HEK293 (cell line): Measurements from ENCODE around the gene HIF3A.

Source experiments
- BCL11A ChIP-seq: fragments of 450-650 bp; formaldehyde crosslinking; IDR thresholded peaks from 2 replicates; pipeline ENCODE4 v1.5.1; 2016; ENCODE audit warnings: low read depth, missing biosample characterization, missing genetic modification characterization
- BCL11B ChIP-seq: fragments of 450-650 bp; formaldehyde crosslinking; IDR thresholded peaks from 2 replicates; pipeline ENCODE4 v1.5.1; 2016; ENCODE audit warnings: low read depth, missing biosample characterization, missing genetic modification characterization
- EGR2 ChIP-seq: fragments of 450-650 bp; formaldehyde crosslinking; IDR thresholded peaks from 2 replicates; pipeline ENCODE4 v1.5.1; 2016; ENCODE audit warnings: low read depth, missing biosample characterization, missing genetic modification characterization
- GLIS2 ChIP-seq: fragments of 450-650 bp; formaldehyde crosslinking; IDR thresholded peaks from 2 replicates; pipeline ENCODE4 v1.5.1; 2016; ENCODE audit warnings: missing biosample characterization, missing genetic modification characterization
- HOXD13 ChIP-seq: sonication (generic); formaldehyde crosslinking; IDR thresholded peaks from 2 replicates; pipeline ENCODE4 v1.8.0; 2022; ENCODE audit warnings: missing genetic modification reagents, borderline replicate concordance
- KLF16 ChIP-seq: fragments of 450-650 bp; formaldehyde crosslinking; IDR thresholded peaks from 2 replicates; pipeline ENCODE4 v1.5.1; 2017; ENCODE audit warnings: missing biosample characterization, missing genetic modification characterization
- KLF8 ChIP-seq: fragments of 450-650 bp; formaldehyde crosslinking; IDR thresholded peaks from 2 replicates; pipeline ENCODE4 v1.5.1; 2016; ENCODE audit warnings: missing biosample characterization, missing genetic modification characterization
- KLF9 ChIP-seq: fragments of 450-650 bp; formaldehyde crosslinking; IDR thresholded peaks from 2 replicates; pipeline ENCODE4 v1.5.1; 2016; ENCODE audit warnings: missing biosample characterization, missing genetic modification characterization, low read depth
- MZF1 ChIP-seq: fragments of 450-650 bp; formaldehyde crosslinking; IDR thresholded peaks from 2 replicates; pipeline ENCODE4 v1.5.1; 2017; ENCODE audit warnings: missing biosample characterization, missing genetic modification characterization, borderline replicate concordance
- PBX3 ChIP-seq: sonication (generic); formaldehyde crosslinking; IDR thresholded peaks from 2 replicates; pipeline ENCODE4 v1.8.1; 2022; ENCODE audit warnings: mild to moderate bottlenecking, moderate library complexity, missing genetic modification reagents
- SCRT2 ChIP-seq: fragments of 450-650 bp; formaldehyde crosslinking; IDR thresholded peaks from 2 replicates; pipeline ENCODE4 v1.5.1; 2016; ENCODE audit warnings: missing biosample characterization, missing genetic modification characterization
- SP2 ChIP-seq: fragments of 450-650 bp; formaldehyde crosslinking; IDR thresholded peaks from 2 replicates; pipeline ENCODE4 v1.5.1; 2016; ENCODE audit warnings: missing biosample characterization, missing genetic modification characterization
- ZBTB11 ChIP-seq: fragments of 450-650 bp; formaldehyde crosslinking; conservative IDR thresholded peaks from 2 replicates; pipeline ENCODE4 v1.5.1; 2016; ENCODE audit warnings: low read depth, missing biosample characterization, missing genetic modification characterization
- ZNF121 ChIP-seq: fragments of 450-650 bp; formaldehyde crosslinking; IDR thresholded peaks from 2 replicates; pipeline ENCODE4 v1.5.1; 2016; ENCODE audit warnings: missing biosample characterization, missing genetic modification characterization
- ZNF133 ChIP-seq: fragments of 450-650 bp; formaldehyde crosslinking; IDR thresholded peaks from 2 replicates; pipeline ENCODE4 v1.5.1; 2016; ENCODE audit warnings: missing biosample characterization, missing genetic modification characterization
- ZNF223 ChIP-seq: fragments of 450-650 bp; formaldehyde crosslinking; IDR thresholded peaks from 2 replicates; pipeline ENCODE4 v1.5.1; 2016; ENCODE audit warnings: missing biosample characterization, missing genetic modification characterization
- ZNF239 ChIP-seq: fragments of 450-650 bp; formaldehyde crosslinking; IDR thresholded peaks from 2 replicates; pipeline ENCODE4 v1.5.1; 2016; ENCODE audit warnings: missing biosample characterization, missing genetic modification characterization
- ZNF266 ChIP-seq: fragments of 450-650 bp; formaldehyde crosslinking; IDR thresholded peaks from 2 replicates; pipeline ENCODE4 v1.5.1; 2016; ENCODE audit warnings: missing biosample characterization, missing genetic modification characterization, low read depth
- ZNF350 ChIP-seq: fragments of 450-650 bp; formaldehyde crosslinking; IDR thresholded peaks from 2 replicates; pipeline ENCODE4 v1.5.0; 2017; ENCODE audit warnings: missing biosample characterization, mild to moderate bottlenecking, missing genetic modification characterization
- ZNF398 ChIP-seq: fragments of 450-650 bp; formaldehyde crosslinking; IDR thresholded peaks from 2 replicates; pipeline ENCODE4 v1.5.1; 2017; ENCODE audit warnings: missing biosample characterization, missing genetic modification characterization
- ZNF433 ChIP-seq: fragments of 450-650 bp; formaldehyde crosslinking; IDR thresholded peaks from 2 replicates; pipeline ENCODE4 v1.5.1; 2016; ENCODE audit warnings: missing biosample characterization, missing genetic modification characterization, low read depth
- ZNF513 ChIP-seq: fragments of 450-650 bp; IDR thresholded peaks from 2 replicates; pipeline ENCODE4 v1.5.1; 2018; ENCODE audit warnings: missing biosample characterization, missing genetic modification characterization
- ZNF621 ChIP-seq: fragments of 450-650 bp; formaldehyde crosslinking; IDR thresholded peaks from 2 replicates; pipeline ENCODE4 v1.5.1; 2017; ENCODE audit warnings: missing biosample characterization, missing genetic modification characterization
- ZNF670 ChIP-seq: fragments of 450-650 bp; formaldehyde crosslinking; IDR thresholded peaks from 2 replicates; pipeline ENCODE4 v1.5.1; 2016; ENCODE audit warnings: missing biosample characterization, missing genetic modification characterization, low read depth
- ZNF677 ChIP-seq: fragments of 450-650 bp; IDR thresholded peaks from 2 replicates; pipeline ENCODE4 v1.5.0; 2018; ENCODE audit warnings: missing biosample characterization, mild to moderate bottlenecking, missing genetic modification characterization, moderate library complexity
- ZNF692 ChIP-seq: fragments of 450-650 bp; formaldehyde crosslinking; IDR thresholded peaks from 2 replicates; pipeline ENCODE4 v1.5.1; 2016; ENCODE audit warnings: missing biosample characterization, missing genetic modification characterization
- ZNF76 ChIP-seq: fragments of 450-650 bp; formaldehyde crosslinking; IDR thresholded peaks from 2 replicates; pipeline ENCODE4; 2016; ENCODE audit warnings: low read depth, missing biosample characterization, missing genetic modification characterization, borderline replicate concordance
- ZNF777 ChIP-seq: fragments of 450-650 bp; formaldehyde crosslinking; IDR thresholded peaks from 2 replicates; pipeline ENCODE4 v1.5.1; 2017; ENCODE audit warnings: missing biosample characterization, missing genetic modification characterization, borderline replicate concordance
- ZNF785 ChIP-seq: fragments of 450-650 bp; formaldehyde crosslinking; IDR thresholded peaks from 2 replicates; pipeline ENCODE4 v1.5.1; 2016; ENCODE audit warnings: missing biosample characterization, missing genetic modification characterization
- ZXDB ChIP-seq: fragments of 450-650 bp; formaldehyde crosslinking; IDR thresholded peaks from 2 replicates; pipeline ENCODE4 v1.5.1; 2016; ENCODE audit warnings: missing biosample characterization, missing genetic modification characterization
- TF ChIP-seq, protein P1 (sequence below): fragments of 450-650 bp; formaldehyde crosslinking; optimal IDR thresholded peaks from 2 replicates; pipeline ENCODE3; 2016; ENCODE audit warnings: missing biosample characterization, mild to moderate bottlenecking, missing genetic modification characterization

The HIF3A gene

GRCh38 chr19:46299004-46299509 is 2.2 kb downstream of the HIF3A start (continued):
- TF ChIP-seq ZBTB11 (tag by site-specific recombination): no peak
- peak; percentile 95 for TF ChIP-seq ZNF692 (tag by site-specific recombination)
- peak; percentile 81 for TF ChIP-seq GLIS2 (tag by site-specific recombination)
- no peak for TF ChIP-seq HOXD13 (CRISPR knock-in tag)
- no peak for TF ChIP-seq ZNF133 (tag by site-specific recombination)
- TF ChIP-seq ZNF266: no peak
- TF ChIP-seq ZNF677: no peak
- peak; percentile 57; the same call in 1 of the 2 replicates for TF ChIP-seq KLF8 (tag by site-specific recombination)
- peak; percentile 96 for TF ChIP-seq KLF9 (tag by site-specific recombination)
- TF ChIP-seq ZNF513: no peak
- TF ChIP-seq EGR2 (tag by site-specific recombination): 0 out of 2 replicates have a peak, but pooled peaks have one; percentile 42
- no peak for TF ChIP-seq ZNF121 (tag by site-specific recombination)
- TF ChIP-seq SP2 (tag by site-specific recombination): peak; percentile 37
- TF ChIP-seq ZNF350 (tag by site-specific recombination): no peak
- TF ChIP-seq ZNF785 (tag by site-specific recombination): no peak
- no peak for TF ChIP-seq ZNF433 (tag by site-specific recombination)
- TF ChIP-seq BCL11A (tag by site-specific recombination): no peak
- TF ChIP-seq ZXDB (tag by site-specific recombination): peak; percentile 80
- no peak for TF ChIP-seq BCL11B
- TF ChIP-seq ZNF621 (tag by site-specific recombination): no peak
- TF ChIP-seq KLF16 (tag by site-specific recombination): peak; percentile 87
- TF ChIP-seq ZNF777 (tag by site-specific recombination): no peak
- TF ChIP-seq, protein P1, sequence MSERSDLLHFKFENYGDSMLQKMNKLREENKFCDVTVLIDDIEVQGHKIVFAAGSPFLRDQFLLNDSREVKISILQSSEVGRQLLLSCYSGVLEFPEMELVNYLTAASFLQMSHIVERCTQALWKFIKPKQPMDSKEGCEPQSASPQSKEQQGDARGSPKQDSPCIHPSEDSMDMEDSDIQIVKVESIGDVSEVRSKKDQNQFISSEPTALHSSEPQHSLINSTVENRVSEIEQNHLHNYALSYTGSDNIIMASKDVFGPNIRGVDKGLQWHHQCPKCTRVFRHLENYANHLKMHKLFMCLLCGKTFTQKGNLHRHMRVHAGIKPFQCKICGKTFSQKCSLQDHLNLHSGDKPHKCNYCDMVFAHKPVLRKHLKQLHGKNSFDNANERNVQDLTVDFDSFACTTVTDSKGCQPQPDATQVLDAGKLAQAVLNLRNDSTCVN (tag by site-specific recombination): no peak
- TF ChIP-seq ZNF223 (tag by site-specific recombination): no peak
- no peak for TF ChIP-seq ZNF239 (tag by site-specific recombination)
- TF ChIP-seq ZNF76 (tag by site-specific recombination): no peak
- no peak for TF ChIP-seq MZF1
- no peak for TF ChIP-seq SCRT2 (tag by site-specific recombination)
- TF ChIP-seq ZNF670: no peak
- no peak for TF ChIP-seq PBX3
- TF ChIP-seq ZNF398 (tag by site-specific recombination): peak; percentile 95
